Gastrocnemius medialis (tissue), 4 donors: Measurements from ENCODE around the gene TEX14.
A peak's percentile ranks its signal among the peaks of the same experiment; 100 is the strongest.

Experiments used
- POLR2A ChIP-seq, 2 donors: fragments of 450-650 bp; IDR thresholded peaks; one replicate each; pipeline ENCODE4 v1.6.1; 2017; ENCODE audit warnings: antibody characterized with exemption in 2 of 2, mild to moderate bottlenecking in 2 of 2, moderate library complexity in 2 of 2
- TF ChIP-seq, protein P1 (sequence below), 5 experiments: fragments of 450-650 bp in 3 of 5; fragments of 200-600 bp in 2 of 5; sonication (generic) in 2 of 5; IDR thresholded peaks in 4 of 5; conservative IDR thresholded peaks in 1 of 5; 1 replicate in 4 of 5; 2 replicates in 1 of 5; pipeline ENCODE4 v1.5.1; 2016 to 2019; ENCODE audit warnings: antibody characterized with exemption in 5 of 5, mild to moderate bottlenecking in 3 of 5, moderate library complexity in 3 of 5

DNA sequence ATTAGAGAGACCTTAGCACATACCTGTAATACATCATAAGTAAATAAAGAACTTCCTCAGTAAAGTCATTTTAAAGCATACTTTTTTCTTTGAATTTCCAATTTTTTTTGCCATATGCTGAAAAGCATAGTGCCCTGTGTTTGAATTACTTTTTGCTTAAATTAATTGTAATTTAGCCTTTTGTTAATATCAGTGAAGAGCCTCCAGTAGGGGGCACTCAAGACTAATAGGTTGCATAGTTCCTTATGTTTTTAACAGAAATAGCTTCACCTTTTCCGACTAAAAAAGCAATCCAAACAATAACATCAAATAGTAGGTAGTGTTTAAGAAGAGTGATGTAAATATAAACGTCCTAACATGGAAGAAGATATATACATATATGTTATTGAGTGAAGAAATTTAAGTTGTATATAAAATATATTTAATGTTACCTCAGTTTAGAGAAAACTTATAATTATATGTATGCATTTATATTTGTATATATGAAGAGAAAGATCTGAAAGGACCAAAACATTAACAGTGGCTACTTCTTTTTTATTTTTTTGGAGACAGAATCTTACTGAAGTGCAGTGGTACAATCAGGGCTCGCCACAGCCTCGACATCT, 19.2 kb upstream of the TEX14 start:
- no peak for TF ChIP-seq POLR2A (IDR thresholded peaks at IDR 0.05)
- TF ChIP-seq, protein P1, sequence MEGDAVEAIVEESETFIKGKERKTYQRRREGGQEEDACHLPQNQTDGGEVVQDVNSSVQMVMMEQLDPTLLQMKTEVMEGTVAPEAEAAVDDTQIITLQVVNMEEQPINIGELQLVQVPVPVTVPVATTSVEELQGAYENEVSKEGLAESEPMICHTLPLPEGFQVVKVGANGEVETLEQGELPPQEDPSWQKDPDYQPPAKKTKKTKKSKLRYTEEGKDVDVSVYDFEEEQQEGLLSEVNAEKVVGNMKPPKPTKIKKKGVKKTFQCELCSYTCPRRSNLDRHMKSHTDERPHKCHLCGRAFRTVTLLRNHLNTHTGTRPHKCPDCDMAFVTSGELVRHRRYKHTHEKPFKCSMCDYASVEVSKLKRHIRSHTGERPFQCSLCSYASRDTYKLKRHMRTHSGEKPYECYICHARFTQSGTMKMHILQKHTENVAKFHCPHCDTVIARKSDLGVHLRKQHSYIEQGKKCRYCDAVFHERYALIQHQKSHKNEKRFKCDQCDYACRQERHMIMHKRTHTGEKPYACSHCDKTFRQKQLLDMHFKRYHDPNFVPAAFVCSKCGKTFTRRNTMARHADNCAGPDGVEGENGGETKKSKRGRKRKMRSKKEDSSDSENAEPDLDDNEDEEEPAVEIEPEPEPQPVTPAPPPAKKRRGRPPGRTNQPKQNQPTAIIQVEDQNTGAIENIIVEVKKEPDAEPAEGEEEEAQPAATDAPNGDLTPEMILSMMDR (IDR thresholded peaks at IDR 0.05 in 4 of 5, conservative IDR thresholded peaks at IDR 0.05 in 1 of 5), result peak; percentile 24 to 61 (median 41)
